Measurements from ENCODE around the gene TLR9. TPM values are rescaled to one million over a fixed set of nuclear protein-coding genes. Genes with fewer than 3 reads are reported as not detected.

TLR9 gene
- total and polyA plus RNA-seq, 9 of the 15 experiments (the other 6 are each of a cell fraction or from before 2014, with no cell fraction given), result not detected

- no peak for TF ChIP-seq ATF6 (CRISPR knock-in tag; IDR thresholded peaks at IDR 0.05)
- no peak for TF ChIP-seq ZNF311 (CRISPR knock-in tag; IDR thresholded peaks at IDR 0.05)
- no peak for TF ChIP-seq MEF2A (IDR thresholded peaks at IDR 0.05; ENCODE audit: control insufficient read depth, low read depth, low read length)
- no peak for TF ChIP-seq FOXP4 (CRISPR knock-in tag; IDR thresholded peaks at IDR 0.05; ENCODE audit: borderline replicate concordance)
- TF ChIP-seq NCOA4 (IDR thresholded peaks at IDR 0.05; ENCODE audit: partially characterized antibody), result no peak
Observed at GRCh38 chr3:52218026-52218425, 7.4 kb downstream of the TLR9 start (continued).

DNA sequence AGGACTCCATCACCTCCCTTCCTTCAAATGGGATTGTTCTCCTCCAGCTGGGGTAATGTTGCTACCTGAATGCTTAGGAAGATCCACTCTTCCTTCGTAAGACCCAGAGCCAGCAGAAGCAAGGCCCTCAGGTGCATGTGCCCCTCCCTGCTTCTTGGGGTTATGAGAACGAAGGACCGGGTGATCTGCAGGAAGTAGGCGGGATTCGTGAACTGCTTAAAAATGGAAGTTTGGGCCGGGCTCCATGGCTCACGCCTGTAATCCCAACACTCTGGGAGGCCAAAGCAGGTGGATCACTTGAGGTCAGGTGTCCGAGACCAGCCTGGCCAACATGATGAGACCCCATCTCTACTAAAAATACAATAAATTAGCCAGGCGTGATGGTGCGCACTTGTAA lies 8.0 kb downstream of the TLR9 start:
- Histone ChIP-seq H3K27ac (ENCODE audit: extremely low read depth, low read depth, low read length) (no peak overlapping the region; the same call in 2 of the 3 replicates), H3K9me1 (ENCODE audit: control insufficient read depth, insufficient read depth, low read length) (no peaks in the 10 kb centered on the region), H3K79me2 (ENCODE audit: control insufficient read depth, insufficient read depth, low read length) (no peaks in the 10 kb centered on the region), H3K4me2 (ENCODE audit: insufficient read depth, low read length) (peak overlapping the region; percentile 3; the same call in 1 of the 2 replicates), H4K20me1 (replicated peaks; ENCODE audit: control insufficient read depth, insufficient read depth, low read length) (no peaks in the 10 kb centered on the region), H3K9ac (ENCODE audit: insufficient read depth in 1 of 2, low read depth in 2 of 2, low read length in 2 of 2) (no peak overlapping the region), H3K36me3 (ENCODE audit: control insufficient read depth, insufficient read depth, low read length) (peaks cover 26% of the 10 kb centered on the region), H2AFZ (ENCODE audit: low read depth, low read length) (0 out of 2 replicates have a peak overlapping the region, but pooled peaks have one; percentile 9), H3K4me1 (replicated peaks in 1 of 2; ENCODE audit: control insufficient read depth in 2 of 2, insufficient read depth in 2 of 2, low read length in 2 of 2) (peaks cover 27 to 41% of the 10 kb centered on the region in 2 experiments), H3K9me3 (replicated peaks; ENCODE audit: control insufficient read depth, insufficient read depth, low read depth, low read length) (no peaks in the 10 kb centered on the region), H3K4me3 (no peak overlapping the region), H3K27me3 (ENCODE audit: control insufficient read depth in 2 of 2, insufficient read depth in 2 of 2, low read length in 2 of 2) (no peaks in the 10 kb centered on the region)
- CTCF ChIA-PET (ENCODE audit: low intra/inter-chr PET ratio), result interaction anchor here (0.5 kb wide), 1 partner anchor 14 kb away, joined by 3 read pairs; no protein-coding TSS in a partner anchor
- FAIRE-seq (no peak), ATAC-seq (no peak), DNase-seq (ENCODE audit: extremely low read depth in 1 of 4, low spot score in 3 of 4) (no peak)
- in situ Hi-C loops (cut with MboI), result no loop called here
- WGBS (ENCODE audit: insufficient coverage, low coverage, missing lambda C conversion rate), result 67% methylated on average over 8 of the region's 10 CpGs
- POLR2A ChIA-PET, result interaction anchor here (0.6 to 0.9 kb wide), 2 partner anchors 20 to 160 kb away, joined by 3 to 4 read pairs; no protein-coding TSS in a partner anchor
- intact Hi-C loops (cut with micrococcal nuclease), result no loop called here
- BruUV-seq (replicated peaks), result no TSS peak
- TF ChIP-seq NR2F6 (CRISPR knock-in tag; IDR thresholded peaks at IDR 0.05), result no peak
- TF ChIP-seq SLC30A9 (CRISPR knock-in tag; IDR thresholded peaks at IDR 0.05), result no peak
- TF ChIP-seq NFE2L1 (tag; IDR thresholded peaks at IDR 0.05; ENCODE audit: borderline replicate concordance, low read depth), result no peak
- no peak for TF ChIP-seq SNIP1 (IDR thresholded peaks at IDR 0.05; ENCODE audit: low read depth)
- no peak for TF ChIP-seq KDM5B (IDR thresholded peaks at IDR 0.05; ENCODE audit: insufficient replicate concordance, low read depth, low read length)
- TF ChIP-seq ZFP36 (IDR thresholded peaks at IDR 0.05; ENCODE audit: low read depth, low read length, partially characterized antibody), result no peak
- TF ChIP-seq ARID2 (IDR thresholded peaks at IDR 0.05), result no peak
- no peak for TF ChIP-seq FIP1L1 (IDR thresholded peaks at IDR 0.05; ENCODE audit: low read depth, low read length, poor library complexity, severe bottlenecking)
- TF ChIP-seq ZNF146 (CRISPR knock-in tag; IDR thresholded peaks at IDR 0.05; ENCODE audit: unreplicated experiment), result no peak
- TF ChIP-seq MYBL2 (IDR thresholded peaks at IDR 0.05; ENCODE audit: low read depth), result no peak
- no peak for TF ChIP-seq MYBL2 (CRISPR knock-in tag; IDR thresholded peaks at IDR 0.05; ENCODE audit: borderline replicate concordance)
- TF ChIP-seq ZNF143 (CRISPR knock-in tag; IDR thresholded peaks at IDR 0.05), result no peak
- TF ChIP-seq ZFPM2 (CRISPR knock-in tag; IDR thresholded peaks at IDR 0.05), result no peak

All from K562 (cell line).